ENCODE data around the gene TUSC2.

The TUSC2 gene

GRCh38 chr3:50298836-50299637, 29.0 kb downstream of the TUSC2 start, which contains the start of the genes HYAL3 and NAA80:
Gene HYAL3, minus strand, starts transcription at chr3:50299405. Its CDS starts 3,803 bp downstream, at chr3:50295602.
Gene NAA80, minus strand, starts transcription at chr3:50299405. Its CDS starts 1,942 bp downstream, at chr3:50297463.
- H3K79me1 ChIP-seq (ENCODE audit: low read length) = no peaks in the 10 kb centered on the region
- no peak within 1 kb of the TSS for H3K23ac ChIP-seq (ENCODE audit: low read length)
- peaks cover 6% of the 10 kb centered on the region for H3K4me1 ChIP-seq (ENCODE audit: control insufficient read depth, low read depth, low read length)
- H3K79me2 ChIP-seq (ENCODE audit: control insufficient read depth, insufficient read depth, low read length) = no peaks in the 10 kb centered on the region
- H3K56ac ChIP-seq (ENCODE audit: low read length) = peak within 1 kb of the TSS; percentile 77
- peak within 1 kb of the TSS; percentile 11 for H3K18ac ChIP-seq (ENCODE audit: low read length)
- H4K5ac ChIP-seq (ENCODE audit: low read length) = no peak within 1 kb of the TSS
- no peaks in the 10 kb centered on the region for H3K27me3 ChIP-seq (ENCODE audit: insufficient read depth, low read length, poor library complexity)
- no peaks in the 10 kb centered on the region for H3K36me3 ChIP-seq (ENCODE audit: control insufficient read depth, insufficient read depth, low read length)
- no peak within 1 kb of the TSS for H3K4ac ChIP-seq (ENCODE audit: low read depth, low read length)
- peak within 1 kb of the TSS; percentile 5 for H2BK5ac ChIP-seq (ENCODE audit: low read length)
- peak within 1 kb of the TSS; percentile 47 for H3K4me2 ChIP-seq (ENCODE audit: low read length)
- H2BK15ac ChIP-seq (replicated peaks; ENCODE audit: low read depth) = no peak within 1 kb of the TSS
- peak within 1 kb of the TSS; percentile 47 for H3K27ac ChIP-seq (ENCODE audit: low read depth, low read length)
- peak within 1 kb of the TSS; percentile 82 for H3K4me3 ChIP-seq (ENCODE audit: low read length)
- H4K8ac ChIP-seq (ENCODE audit: low read depth, low read length) = no peak within 1 kb of the TSS
- no peak within 1 kb of the TSS for H2BK120ac ChIP-seq (ENCODE audit: low read depth, low read length)
- no CpG with 5 or more reads among the region's 61 CpGs for WGBS (ENCODE audit: extremely low coverage, insufficient coverage, low lambda C conversion rate)
- peak; percentile 100 for DNase-seq
- peak within 1 kb of the TSS; percentile 87 for H3K9ac ChIP-seq (ENCODE audit: low read length)
- H2AK5ac ChIP-seq (ENCODE audit: low read length) = no peak within 1 kb of the TSS

- Histone ChIP-seq H3K23ac (ENCODE audit: low read length) (no peak overlapping the region), H3K79me2 (ENCODE audit: control insufficient read depth, insufficient read depth, low read length) (no peaks in the 10 kb centered on the region), H3K4me2 (ENCODE audit: low read length) (peak overlapping the region; percentile 47), H4K5ac (ENCODE audit: low read length) (no peak overlapping the region), H2BK5ac (ENCODE audit: low read length) (no peak overlapping the region), H3K18ac (ENCODE audit: low read length) (no peak overlapping the region), H3K27ac (ENCODE audit: low read depth, low read length) (no peak overlapping the region), H3K9ac (ENCODE audit: low read length) (peak overlapping the region; percentile 52), H3K27me3 (ENCODE audit: insufficient read depth, low read length, poor library complexity) (no peaks in the 10 kb centered on the region), H3K56ac (ENCODE audit: low read length) (peak overlapping the region; percentile 75), H3K4me3 (ENCODE audit: low read length) (no peak overlapping the region), H2AK5ac (ENCODE audit: low read length) (no peak overlapping the region), H3K4ac (ENCODE audit: low read depth, low read length) (no peak overlapping the region), H3K79me1 (ENCODE audit: low read length) (no peaks in the 10 kb centered on the region), H2BK120ac (ENCODE audit: low read depth, low read length) (no peak overlapping the region), H3K36me3 (ENCODE audit: control insufficient read depth, insufficient read depth, low read length) (no peaks in the 10 kb centered on the region), H3K4me1 (ENCODE audit: control insufficient read depth, low read depth, low read length) (peaks cover 6% of the 10 kb centered on the region), H4K8ac (ENCODE audit: low read depth, low read length) (no peak overlapping the region), H2BK15ac (replicated peaks; ENCODE audit: low read depth) (no peak overlapping the region)
- WGBS (ENCODE audit: extremely low coverage, insufficient coverage, low lambda C conversion rate) = no CpG with 5 or more reads among the region's 9 CpGs
- peak; percentile 56 for DNase-seq
These were observed 29.9 kb downstream of the TUSC2 start for GRCh38 chr3:50297896-50298725.

GRCh38 chr3:50297384-50297775, 30.6 kb downstream of the TUSC2 start:
- no peak overlapping the region for H4K8ac ChIP-seq (ENCODE audit: low read depth, low read length)
- H3K18ac ChIP-seq (ENCODE audit: low read length) = no peak overlapping the region
- no peak overlapping the region for H2BK5ac ChIP-seq (ENCODE audit: low read length)
- no peak overlapping the region for H3K27ac ChIP-seq (ENCODE audit: low read depth, low read length)
- no peak overlapping the region for H2AK5ac ChIP-seq (ENCODE audit: low read length)
- no peaks in the 10 kb centered on the region for H3K27me3 ChIP-seq (ENCODE audit: insufficient read depth, low read length, poor library complexity)
- H3K56ac ChIP-seq (ENCODE audit: low read length) = no peak overlapping the region
- WGBS (ENCODE audit: extremely low coverage, insufficient coverage, low lambda C conversion rate) = no CpG with 5 or more reads among the region's 2 CpGs
- no peak overlapping the region for H3K9ac ChIP-seq (ENCODE audit: low read length)
- H3K4ac ChIP-seq (ENCODE audit: low read depth, low read length) = no peak overlapping the region
- H3K79me1 ChIP-seq (ENCODE audit: low read length) = no peaks in the 10 kb centered on the region
- H4K5ac ChIP-seq (ENCODE audit: low read length) = no peak overlapping the region
- H3K4me3 ChIP-seq (ENCODE audit: low read length) = no peak overlapping the region
- no peak overlapping the region for H2BK120ac ChIP-seq (ENCODE audit: low read depth, low read length)
- H3K23ac ChIP-seq (ENCODE audit: low read length) = no peak overlapping the region
- peaks cover 10% of the 10 kb centered on the region for H3K4me1 ChIP-seq (ENCODE audit: control insufficient read depth, low read depth, low read length)
- H3K36me3 ChIP-seq (ENCODE audit: control insufficient read depth, insufficient read depth, low read length) = no peaks in the 10 kb centered on the region
- no peaks in the 10 kb centered on the region for H3K79me2 ChIP-seq (ENCODE audit: control insufficient read depth, insufficient read depth, low read length)
- no peak overlapping the region for H2BK15ac ChIP-seq (replicated peaks; ENCODE audit: low read depth)
- no peak overlapping the region for H3K4me2 ChIP-seq (ENCODE audit: low read length)
- DNase-seq = no peak

GRCh38 chr3:50296721-50297383, 31.2 kb downstream of the TUSC2 start:
- WGBS (ENCODE audit: extremely low coverage, insufficient coverage, low lambda C conversion rate) = no CpG with 5 or more reads among the region's 18 CpGs

GRCh38 chr3:50295553-50296431, 32.2 kb downstream of the TUSC2 start:
- Histone ChIP-seq H3K4me3 (ENCODE audit: low read length) (no peak overlapping the region), H3K9ac (ENCODE audit: low read length) (no peak overlapping the region), H4K5ac (ENCODE audit: low read length) (no peak overlapping the region), H3K23ac (ENCODE audit: low read length) (no peak overlapping the region), H3K18ac (ENCODE audit: low read length) (no peak overlapping the region), H3K56ac (ENCODE audit: low read length) (no peak overlapping the region), H2BK15ac (replicated peaks; ENCODE audit: low read depth) (no peak overlapping the region), H3K79me2 (ENCODE audit: control insufficient read depth, insufficient read depth, low read length) (peaks cover 8% of the 10 kb centered on the region), H2AK5ac (ENCODE audit: low read length) (no peak overlapping the region), H3K4me1 (ENCODE audit: control insufficient read depth, low read depth, low read length) (peaks cover 10% of the 10 kb centered on the region), H2BK5ac (ENCODE audit: low read length) (no peak overlapping the region), H2BK120ac (ENCODE audit: low read depth, low read length) (no peak overlapping the region), H3K4me2 (ENCODE audit: low read length) (no peak overlapping the region), H3K79me1 (ENCODE audit: low read length) (peaks cover 7% of the 10 kb centered on the region), H3K27me3 (ENCODE audit: insufficient read depth, low read length, poor library complexity) (no peaks in the 10 kb centered on the region), H3K4ac (ENCODE audit: low read depth, low read length) (no peak overlapping the region), H3K27ac (ENCODE audit: low read depth, low read length) (no peak overlapping the region), H3K36me3 (ENCODE audit: control insufficient read depth, insufficient read depth, low read length) (no peaks in the 10 kb centered on the region), H4K8ac (ENCODE audit: low read depth, low read length) (no peak overlapping the region)
- WGBS (ENCODE audit: extremely low coverage, insufficient coverage, low lambda C conversion rate) = no CpG with 5 or more reads among the region's 8 CpGs
- no peak for DNase-seq

More at GRCh38 chr3:50296721-50297383, 31.2 kb downstream of the TUSC2 start:
- no peak overlapping the region for H2AK5ac ChIP-seq (ENCODE audit: low read length)
- H3K56ac ChIP-seq (ENCODE audit: low read length) = no peak overlapping the region
- no peak overlapping the region for H4K5ac ChIP-seq (ENCODE audit: low read length)
- H3K4me3 ChIP-seq (ENCODE audit: low read length) = no peak overlapping the region
- H3K4ac ChIP-seq (ENCODE audit: low read depth, low read length) = no peak overlapping the region
- H2BK120ac ChIP-seq (ENCODE audit: low read depth, low read length) = no peak overlapping the region
- no peak overlapping the region for H3K9ac ChIP-seq (ENCODE audit: low read length)
- no peak overlapping the region for H4K8ac ChIP-seq (ENCODE audit: low read depth, low read length)
- H3K79me1 ChIP-seq (ENCODE audit: low read length) = no peaks in the 10 kb centered on the region
- H3K23ac ChIP-seq (ENCODE audit: low read length) = no peak overlapping the region
- no peak overlapping the region for H2BK15ac ChIP-seq (replicated peaks; ENCODE audit: low read depth)
- no peak overlapping the region for H3K27ac ChIP-seq (ENCODE audit: low read depth, low read length)
- no peak overlapping the region for H2BK5ac ChIP-seq (ENCODE audit: low read length)
- H3K36me3 ChIP-seq (ENCODE audit: control insufficient read depth, insufficient read depth, low read length) = no peaks in the 10 kb centered on the region
- peaks cover 10% of the 10 kb centered on the region for H3K4me1 ChIP-seq (ENCODE audit: control insufficient read depth, low read depth, low read length)
- no peaks in the 10 kb centered on the region for H3K27me3 ChIP-seq (ENCODE audit: insufficient read depth, low read length, poor library complexity)
- H3K18ac ChIP-seq (ENCODE audit: low read length) = no peak overlapping the region
- no peak for DNase-seq
- H3K79me2 ChIP-seq (ENCODE audit: control insufficient read depth, insufficient read depth, low read length) = peaks cover under 1% of the 10 kb centered on the region
- no peak overlapping the region for H3K4me2 ChIP-seq (ENCODE audit: low read length)
